H1 (cell line): ENCODE results near the gene STRADB. TPM values are rescaled to one million over a fixed set of nuclear protein-coding genes. Genes with fewer than 3 reads are reported as not detected.

Experiments used
- CTCF ChIA-PET: fragments of 300-600 bp; sonication (Branson Sonifier 250); formaldehyde crosslinking; loops from one replicate; lab custom pipeline; 2021; ENCODE audit not compliant: partially characterized antibody; lab: Charles Lee
- POLR2A ChIA-PET: fragments of 300-600 bp; sonication (Branson Sonifier 250); formaldehyde crosslinking; loops from one replicate; lab custom pipeline; 2021; ENCODE audit warnings: inconsistent platforms; ENCODE audit not compliant: partially characterized antibody; lab: Charles Lee
- DNase-seq, 2 experiments: peaks; one replicate each; pipeline versions ENCODE4 v3.0.0 to v3.0.0-alpha.2; 2010 to 2022; ENCODE audit warnings: low spot score in 2 of 2, low read depth in 1 of 2, mixed read lengths in 1 of 2
- FAIRE-seq: peaks from 2 replicates; lab custom pipeline; 2011; peaks lifted over from hg19 to GRCh38; lab: Jason Lieb, UNC
- H2AFZ ChIP-seq: 2 replicates; pipeline ENCODE4 v1.8.1; 2012; ENCODE audit warnings: low read length, inconsistent platforms
- H2AK5ac ChIP-seq: 2 replicates; pipeline ENCODE4 v1.6.1; 2013; ENCODE audit warnings: low read depth, low read length
- H2BK120ac ChIP-seq: replicated peaks from 2 replicates; pipeline ENCODE3; 2013; ENCODE audit warnings: low read depth, low read length, inconsistent platforms
- H2BK12ac ChIP-seq: 2 replicates; pipeline ENCODE4 v1.6.1; 2013; ENCODE audit warnings: low read depth, low read length
- H2BK15ac ChIP-seq: 2 replicates; pipeline ENCODE4 v1.6.1; 2013; ENCODE audit warnings: low read length
- H2BK20ac ChIP-seq: 2 replicates; pipeline ENCODE4 v1.6.1; 2013; ENCODE audit warnings: low read length
- H2BK5ac ChIP-seq: 2 replicates; pipeline ENCODE4 v1.6.1; 2013; ENCODE audit warnings: low read depth, low read length
- H3K14ac ChIP-seq: 2 replicates; pipeline ENCODE4 v1.6.1; 2013; ENCODE audit warnings: inconsistent platforms; ENCODE audit not compliant: insufficient read length
- H3K18ac ChIP-seq: 2 replicates; pipeline ENCODE4 v1.6.1; 2013; ENCODE audit warnings: low read length; ENCODE audit errors: extremely low read depth
- H3K23ac ChIP-seq: 2 replicates; pipeline ENCODE4 v1.6.1; 2013; ENCODE audit warnings: inconsistent platforms; ENCODE audit not compliant: insufficient read length
- H3K23me2 ChIP-seq: 2 replicates; pipeline ENCODE4 v1.6.1; 2013; ENCODE audit warnings: low read depth, low read length
- H3K27ac ChIP-seq: 2 replicates; pipeline ENCODE4 v1.6.1; 2011; ENCODE audit warnings: low read depth, low read length, inconsistent platforms
- H3K27me3 ChIP-seq, 4 experiments: replicated peaks in 1 of 4; 1 replicate in 1 of 4; 2 replicates in 3 of 4; pipeline versions ENCODE4 v1.6.1 to v1.8.1; 2011 to 2013; ENCODE audit warnings: low read length in 3 of 4, mild to moderate bottlenecking in 3 of 4, inconsistent platforms in 2 of 4, mixed read lengths in 2 of 4, moderate library complexity in 1 of 4; ENCODE audit not compliant: control insufficient read depth in 3 of 4, insufficient read depth in 3 of 4; ENCODE audit errors: extremely low read depth in 1 of 4
- H3K36me3 ChIP-seq, 4 experiments: 2 replicates each; pipeline versions ENCODE4 v1.6.1 to v1.8.1; 2011 to 2013; ENCODE audit warnings: mild to moderate bottlenecking in 4 of 4, low read length in 3 of 4, moderate library complexity in 2 of 4, control low read depth in 1 of 4, inconsistent platforms in 1 of 4; ENCODE audit not compliant: insufficient read depth in 4 of 4, control insufficient read depth in 2 of 4
- H3K4ac ChIP-seq: replicated peaks from 2 replicates; pipeline ENCODE3; 2013; ENCODE audit warnings: low read length, low read depth, mixed read lengths, inconsistent platforms; ENCODE audit not compliant: insufficient read length
- H3K4me1 ChIP-seq, 4 experiments: replicated peaks in 1 of 4; 1 replicate in 1 of 4; 2 replicates in 3 of 4; pipeline versions ENCODE4 v1.6.1 to v1.8.1; 2011 to 2013; ENCODE audit warnings: low read length in 3 of 4, inconsistent platforms in 2 of 4, mixed read lengths in 1 of 4; ENCODE audit not compliant: insufficient read depth in 4 of 4, control insufficient read depth in 3 of 4
- H3K4me2 ChIP-seq, 2 experiments: 2 replicates each; pipeline versions ENCODE4 v1.6.1 to v1.8.1; 2011 to 2013; ENCODE audit warnings: low read depth in 2 of 2, low read length in 2 of 2, control low read depth in 1 of 2, inconsistent platforms in 1 of 2, mild to moderate bottlenecking in 1 of 2; ENCODE audit not compliant: insufficient read depth in 1 of 2
- H3K4me3 ChIP-seq, 4 experiments: fragments of 200-600, 300-600 bp in 1 of 4; sonication (generic), shearing (Covaris generic), sonication (Bioruptor Twin) in 1 of 4; 2 replicates each; pipeline versions ENCODE4 v1.5.1 to v1.8.1; 2011 to 2016; ENCODE audit warnings: low read length in 4 of 4, low read depth in 3 of 4, control low read depth in 2 of 4, inconsistent platforms in 2 of 4, mild to moderate bottlenecking in 2 of 4, mixed read lengths in 1 of 4, moderate library complexity in 1 of 4; ENCODE audit not compliant: insufficient read depth in 2 of 4; ENCODE audit errors: extremely low read depth in 1 of 4
- H3K56ac ChIP-seq: replicated peaks from 2 replicates; pipeline ENCODE3; 2013; ENCODE audit warnings: low read depth, mild to moderate bottlenecking, mixed read lengths, low read length, inconsistent platforms; ENCODE audit not compliant: insufficient read length
- H3K79me1 ChIP-seq: 2 replicates; pipeline ENCODE4 v1.6.1; 2013; ENCODE audit warnings: low read depth, low read length, control low read depth
- H3K79me2 ChIP-seq, 2 experiments: 2 replicates each; pipeline versions ENCODE4 v1.6.1 to v1.8.1; 2012 to 2013; ENCODE audit warnings: low read length in 2 of 2, mild to moderate bottlenecking in 2 of 2, inconsistent platforms in 1 of 2; ENCODE audit not compliant: insufficient read depth in 2 of 2, control insufficient read depth in 1 of 2
- H3K9ac ChIP-seq, 4 experiments: replicated peaks in 1 of 4; 1 replicate in 1 of 4; 2 replicates in 3 of 4; pipeline versions ENCODE4 v1.6.1 to v1.8.1; 2011 to 2013; ENCODE audit warnings: low read depth in 3 of 4, low read length in 3 of 4, control low read depth in 2 of 4, mild to moderate bottlenecking in 2 of 4, moderate library complexity in 2 of 4, inconsistent platforms in 1 of 4; ENCODE audit errors: extremely low read depth in 1 of 4
- H3K9me3 ChIP-seq, 2 experiments: 2 replicates each; pipeline versions ENCODE4 v1.6.1 to v1.8.1; 2012 to 2013; ENCODE audit warnings: mild to moderate bottlenecking in 2 of 2, moderate library complexity in 2 of 2, control low read depth in 1 of 2, inconsistent platforms in 1 of 2, low read depth in 1 of 2, low read length in 1 of 2, mixed read lengths in 1 of 2; ENCODE audit not compliant: insufficient read depth in 2 of 2
- H4K20me1 ChIP-seq, 2 experiments: replicated peaks in 1 of 2; 2 replicates each; pipeline versions ENCODE3 to v1.8.1; 2011 to 2013; ENCODE audit warnings: inconsistent platforms in 2 of 2, low read length in 2 of 2, mild to moderate bottlenecking in 1 of 2; ENCODE audit not compliant: insufficient read depth in 2 of 2, control insufficient read depth in 1 of 2
- H4K5ac ChIP-seq: 2 replicates; pipeline ENCODE4 v1.6.1; 2013; ENCODE audit warnings: low read length, low read depth, mixed read lengths, inconsistent platforms; ENCODE audit not compliant: insufficient read length
- H4K8ac ChIP-seq: 2 replicates; pipeline ENCODE4 v1.8.0; 2013; ENCODE audit warnings: mild to moderate bottlenecking, moderate library complexity, low read length, inconsistent platforms; ENCODE audit not compliant: insufficient read depth; ENCODE audit errors: extremely low read depth
- H4K91ac ChIP-seq: replicated peaks from 2 replicates; pipeline ENCODE3; 2013; ENCODE audit warnings: low read length, mixed read lengths, inconsistent platforms; ENCODE audit not compliant: insufficient read length
- ASH2L ChIP-seq: fragments of 200-600, 300-600 bp; sonication (generic); IDR thresholded peaks from one replicate; pipeline ENCODE4 v1.7.1; 2017; ENCODE audit warnings: low read length
- BRCA1 ChIP-seq: IDR thresholded peaks from 2 replicates; pipeline ENCODE4 v1.6.1; 2012; ENCODE audit warnings: low read depth, low read length, improper control_type of control experiment
- CTBP2 ChIP-seq: IDR thresholded peaks from 2 replicates; pipeline ENCODE4 v1.7.0; 2011; ENCODE audit warnings: borderline replicate concordance, mild to moderate bottlenecking, moderate library complexity, mixed read lengths, low read length; ENCODE audit not compliant: insufficient read depth, insufficient read length
- HDAC2 ChIP-seq, 2 experiments: fragments of 300-600 bp in 1 of 2; sonication (generic) in 1 of 2; IDR thresholded peaks; 2 replicates each; pipeline ENCODE4 v1.6.1; 2011 to 2012; ENCODE audit warnings: low read depth in 2 of 2, low read length in 2 of 2, mild to moderate bottlenecking in 2 of 2, moderate library complexity in 2 of 2, borderline replicate concordance in 1 of 2, inconsistent platforms in 1 of 2
- JUN ChIP-seq: IDR thresholded peaks from 2 replicates; pipeline ENCODE4 v1.6.1; 2011; ENCODE audit warnings: low read depth, mild to moderate bottlenecking, improper control_type of control experiment, low read length
- JUND ChIP-seq: IDR thresholded peaks from 2 replicates; pipeline ENCODE4 v1.6.1; 2011; ENCODE audit warnings: mild to moderate bottlenecking, improper control_type of control experiment, low read length
- KDM1A ChIP-seq: fragments of 200-600, 300-600 bp; sonication (generic); IDR thresholded peaks from 2 replicates; pipeline ENCODE4 v1.7.1; 2016; ENCODE audit warnings: mild to moderate bottlenecking, low read length, borderline replicate concordance
- NANOG ChIP-seq: IDR thresholded peaks from 2 replicates; pipeline ENCODE4 v1.6.1; 2011; ENCODE audit warnings: low read length, low read depth, mild to moderate bottlenecking, inconsistent platforms; ENCODE audit not compliant: insufficient read depth, poor library complexity, severe bottlenecking
- RBBP5 ChIP-seq: IDR thresholded peaks from 2 replicates; pipeline ENCODE4 v1.7.1; 2012; ENCODE audit warnings: low read depth, mild to moderate bottlenecking, inconsistent platforms, low read length, moderate library complexity, borderline replicate concordance
- SIN3A ChIP-seq, 2 experiments: IDR thresholded peaks in 1 of 2; conservative IDR thresholded peaks in 1 of 2; 2 replicates each; pipeline ENCODE4 v1.6.1; 2011 to 2012; ENCODE audit warnings: low read length in 2 of 2, improper control_type of control experiment in 1 of 2, low read depth in 1 of 2, mild to moderate bottlenecking in 1 of 2
- SIRT6 ChIP-seq: IDR thresholded peaks from one replicate; pipeline ENCODE4 v1.7.1; 2012; ENCODE audit warnings: low read length, inconsistent platforms
- SUZ12 ChIP-seq: fragments of 200-600 bp; sonication (generic); IDR thresholded peaks from 2 replicates; pipeline ENCODE4 v1.6.1; 2012; ENCODE audit warnings: mild to moderate bottlenecking, inconsistent platforms, low read length, moderate library complexity, mixed read lengths
- TAF7 ChIP-seq: optimal IDR thresholded peaks from 2 replicates; pipeline ENCODE3; 2011; ENCODE audit warnings: low read depth, mild to moderate bottlenecking, inconsistent platforms, low read length, moderate library complexity, borderline replicate concordance
- TEAD4 ChIP-seq: IDR thresholded peaks from 2 replicates; pipeline ENCODE4 v1.6.1; 2012; ENCODE audit warnings: low read depth, low read length, inconsistent platforms, mixed read lengths
- WGBS, 2 experiments: shearing (Covaris generic) in 1 of 2; methylation state at CpG; one replicate each; pipeline versions ENCODE4 v1.1.6 to v1.1.7; 2013 to 2015; ENCODE audit warnings: low lambda C conversion rate in 2 of 2, mixed read lengths in 2 of 2, inconsistent platforms in 1 of 2, low coverage in 1 of 2, missing lambda C conversion rate in 1 of 2; ENCODE audit not compliant: insufficient replicate concordance in 2 of 2, insufficient coverage in 1 of 2, insufficient read length in 1 of 2; ENCODE audit errors: extremely low coverage in 1 of 2, missing lambda C conversion rate in 1 of 2; 5-methylcytosine and 5-hydroxymethylcytosine counted together
- polyA plus RNA-seq, 7 experiments: library from polyadenylated mRNA; depleted of rRNA in 3 of 7; stranded (reverse) in 5 of 7; unstranded in 2 of 7; fragments of >200 nt in 5 of 7; fragments of 200-250 nt in 2 of 7; gene quantifications; 1 replicate in 5 of 7; 2 replicates in 1 of 7; 4 replicates in 1 of 7; pipeline versions ENCODE4 v1.2.1 to v1.2.3, GENCODE V29; 2011 to 2013; ENCODE audit warnings: missing spikeins in 2 of 7, mixed read lengths in 2 of 7
- total RNA-seq: library from RNA; stranded (reverse); fragmentation: NEBNext Ultra II Directional; extraction: Animal tissue kit (Norgen Biotek cat#: 25700); gene quantifications from 2 replicates; pipeline ENCODE4 v1.2.1, GENCODE V29; 2021

The STRADB gene
- total and polyA plus RNA-seq, 2 of the 8 experiments (the other 6 are each of a cell fraction or from before 2014, with no cell fraction given) = 20.9 to 34.9 TPM

DNA sequence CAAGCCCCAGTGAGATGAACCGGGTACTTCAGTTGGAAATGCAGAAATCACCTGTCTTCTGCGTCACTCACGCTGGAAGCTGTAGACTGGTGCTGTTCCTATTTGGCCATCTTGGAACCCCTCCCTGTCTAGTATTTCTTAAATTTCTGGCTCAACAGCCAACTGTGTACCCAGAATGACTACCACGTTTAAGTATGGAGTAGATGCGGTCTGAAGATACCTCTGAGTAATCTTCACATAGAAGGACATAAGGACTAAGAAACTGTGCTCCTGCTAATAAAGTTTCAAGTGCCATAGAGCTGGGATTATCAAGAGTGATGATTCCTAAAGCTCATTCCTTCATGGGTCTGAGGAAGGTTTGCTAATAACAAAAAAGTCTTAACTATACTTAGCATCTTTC is 20.7 kb upstream of the STRADB start:
- DNase-seq = no peak
- H3K36me3 ChIP-seq = peaks cover 0 to 5% (median 0%) of the 10 kb centered on the region in 4 experiments; a peak in 1 of 8 replicates
- H3K4me2 ChIP-seq = no peak overlapping the region
- H2BK120ac ChIP-seq = no peak overlapping the region
- peaks cover 0 to 2% of the 10 kb centered on the region in 2 experiments for H4K20me1 ChIP-seq
- H3K18ac ChIP-seq = no peak overlapping the region
- no peak overlapping the region for H4K91ac ChIP-seq
- H2BK12ac ChIP-seq = no peak overlapping the region
- H2AFZ ChIP-seq = no peak overlapping the region
- no peak overlapping the region for H3K27ac ChIP-seq
- H3K23me2 ChIP-seq = no peaks in the 10 kb centered on the region
- H3K27me3 ChIP-seq = no peaks in the 10 kb centered on the region
- H3K23ac ChIP-seq = no peak overlapping the region
- H3K4me3 ChIP-seq = no peak overlapping the region
- H3K9ac ChIP-seq = no peak overlapping the region
- ChIA-PET CTCF (no interaction called here), POLR2A (interaction anchor here (1.6 kb wide), 1 partner anchor 9 kb away, joined by 3 read pairs; no protein-coding TSS in a partner anchor)
- no peaks in the 10 kb centered on the region for H3K4me1 ChIP-seq
- no peaks in the 10 kb centered on the region for H3K79me1 ChIP-seq
- no peak overlapping the region for H2BK15ac ChIP-seq
- H4K5ac ChIP-seq = no peak overlapping the region
- H2AK5ac ChIP-seq = no peak overlapping the region
- H3K56ac ChIP-seq = no peak overlapping the region
- H3K14ac ChIP-seq = no peak overlapping the region
- no peak overlapping the region for H4K8ac ChIP-seq
- 91% methylated on average over 4 of the region's 5 CpGs; no CpG with 5 or more reads in 1 of the 2 experiments for WGBS, 2 experiments
- no peak for FAIRE-seq
- H3K9me3 ChIP-seq = peaks cover 11 to 12% of the 10 kb centered on the region in 2 experiments; a peak in 2 of 4 replicates
- no peak overlapping the region for H2BK20ac ChIP-seq
- no peak overlapping the region for H2BK5ac ChIP-seq
- TF ChIP-seq JUND = no peak
- TF ChIP-seq TAF7 = no peak
- TF ChIP-seq RBBP5 = no peak
- TF ChIP-seq SIN3A (conservative IDR thresholded peaks at IDR 0.05 in 1 of 2, IDR thresholded peaks at IDR 0.05 in 1 of 2; ENCODE audit: low read depth in 1 of 2, low read length in 2 of 2) = no peak
- no peak for TF ChIP-seq BRCA1
- TF ChIP-seq SUZ12 = no peak
- TF ChIP-seq ASH2L = no peak
- TF ChIP-seq JUN = no peak
- TF ChIP-seq HDAC2 (IDR thresholded peaks at IDR 0.05; ENCODE audit: borderline replicate concordance in 1 of 2, low read depth in 2 of 2, low read length in 2 of 2) = no peak
- no peak for TF ChIP-seq SIRT6
- TF ChIP-seq KDM1A = no peak
- TF ChIP-seq CTBP2 = no peak
- no peak for TF ChIP-seq TEAD4
- TF ChIP-seq NANOG = no peak
- no peak overlapping the region for H3K4ac ChIP-seq
- 0 out of 4 replicates have a peak, but pooled peaks cover 0 to 3% of the 10 kb centered on the region in 2 experiments for H3K79me2 ChIP-seq
